HepG2 (cell line): Measurements from ENCODE around the gene CD4.

ENCODE experiments used
- DPF2 ChIP-seq: sonication (generic); formaldehyde crosslinking; IDR thresholded peaks from 2 replicates; pipeline ENCODE4 v1.4.0; 2020; ENCODE audit warnings: mild to moderate bottlenecking, low read depth, missing genetic modification reagents, borderline replicate concordance
- IRF2 ChIP-seq: IDR thresholded peaks from 2 replicates; pipeline ENCODE4 v1.6.1; 2018; ENCODE audit warnings: missing genetic modification reagents, missing compliant biosample characterization
- MXI1 ChIP-seq: IDR thresholded peaks from 3 replicates; pipeline ENCODE4 v1.6.1; 2012; ENCODE audit warnings: low read depth, low read length, inconsistent platforms, borderline replicate concordance
- YEATS4 ChIP-seq: sonication (generic); formaldehyde crosslinking; IDR thresholded peaks from 2 replicates; pipeline ENCODE4 v1.4.0; 2020; ENCODE audit warnings: missing genetic modification reagents, borderline replicate concordance
- ZNF704 ChIP-seq: sonication (generic); formaldehyde crosslinking; IDR thresholded peaks from 2 replicates; pipeline ENCODE4 v1.8.1; 2023; ENCODE audit warnings: mild to moderate bottlenecking, inconsistent platforms, moderate library complexity, missing genetic modification reagents, borderline replicate concordance

- TF ChIP-seq YEATS4 (no peak), ZNF704 (no peak), MXI1 (no peak), DPF2 (no peak), IRF2 (CRISPR knock-in tag) (no peak)
Observed at GRCh38 chr12:6820166-6820565, 30.8 kb downstream of the CD4 start.
